OCI-LY3 (cell line): ENCODE measurements around the gene ZBTB11.

Experiments used
- H2AFZ ChIP-seq: fragments of 200-600, 300-600 bp; shearing (Covaris generic); 2 replicates; pipeline ENCODE4 v1.6.0; 2014; ENCODE audit warnings: antibody characterized with exemption, low read depth, low read length
- H3K27ac ChIP-seq: fragments of 200-600, 300-600 bp; sonication (generic); 2 replicates; pipeline ENCODE4 v1.5.1; 2014; ENCODE audit warnings: mild to moderate bottlenecking, low read length, moderate library complexity, mixed read lengths
- H3K27me3 ChIP-seq: fragments of 200-600, 300-600 bp; sonication (generic); 2 replicates; pipeline ENCODE4 v1.6.1; 2014; ENCODE audit warnings: low read depth, low read length, mixed read lengths
- H3K36me3 ChIP-seq: fragments of 200-600, 300-600 bp; sonication (generic); replicated peaks from 2 replicates; pipeline ENCODE3; 2014; ENCODE audit warnings: low read depth, low read length, mixed read lengths
- H3K4me1 ChIP-seq: fragments of 300-600, 200-600 bp; sonication (generic); 2 replicates; pipeline ENCODE4 v1.6.1; 2014; ENCODE audit warnings: low read length, mixed read lengths
- H3K4me2 ChIP-seq: fragments of 200-600, 300-600 bp; sonication (generic); 2 replicates; pipeline ENCODE4 v1.6.1; 2014; ENCODE audit warnings: low read length, mixed read lengths
- H3K4me3 ChIP-seq: fragments of 300-600, 200-600 bp; sonication (generic); 2 replicates; pipeline ENCODE4 v1.5.1; 2014; ENCODE audit warnings: antibody characterized with exemption, mild to moderate bottlenecking, low read length, moderate library complexity
- H3K79me2 ChIP-seq: fragments of 300-600, 200-600 bp; shearing (Covaris generic); 2 replicates; pipeline ENCODE4 v1.6.1; 2014; ENCODE audit warnings: mild to moderate bottlenecking, low read length, mixed read lengths
- H3K9ac ChIP-seq: fragments of 300-600, 200-600 bp; shearing (Covaris generic); 2 replicates; pipeline ENCODE4 v1.6.0; 2014; ENCODE audit warnings: mild to moderate bottlenecking, low read length, moderate library complexity
- H3K9me3 ChIP-seq: fragments of 200-600, 300-600 bp; shearing (Covaris generic); 2 replicates; pipeline ENCODE4 v1.6.1; 2014; ENCODE audit warnings: low read length, mixed read lengths; ENCODE audit not compliant: insufficient read depth
- H4K20me1 ChIP-seq: fragments of 200-600, 300-600 bp; sonication (generic); 2 replicates; pipeline ENCODE4 v1.6.1; 2016; ENCODE audit warnings: low read length, mixed read lengths; ENCODE audit not compliant: insufficient read depth
- CTCF ChIP-seq: fragments of 200-600, 300-600 bp; sonication (generic); IDR thresholded peaks from 2 replicates; pipeline ENCODE4 v1.5.1; 2014; ENCODE audit warnings: antibody characterized with exemption, low read length, low read depth
- EZH2phosphoT487 ChIP-seq: fragments of 200-600 bp; shearing (Covaris generic); IDR thresholded peaks from 2 replicates; pipeline ENCODE4 v1.6.1; 2018; ENCODE audit warnings: antibody characterized with exemption, mixed run types, low read depth

Gene ZBTB11

GRCh38 chr3:101625879-101626278, 51.1 kb downstream of the ZBTB11 start:
- no peak overlapping the region for H3K4me3 ChIP-seq
- H3K27ac ChIP-seq: no peak overlapping the region
- 0 out of 2 replicates have a peak, but pooled peaks cover 5% of the 10 kb centered on the region for H3K9me3 ChIP-seq
- no peaks in the 10 kb centered on the region for H4K20me1 ChIP-seq
- H3K36me3 ChIP-seq: no peaks in the 10 kb centered on the region
- no peak overlapping the region for H2AFZ ChIP-seq
- no peaks in the 10 kb centered on the region for H3K4me1 ChIP-seq
- no peaks in the 10 kb centered on the region for H3K79me2 ChIP-seq
- H3K27me3 ChIP-seq: no peaks in the 10 kb centered on the region
- H3K4me2 ChIP-seq: no peak overlapping the region
- H3K9ac ChIP-seq: no peak overlapping the region
- TF ChIP-seq EZH2phosphoT487: no peak
- TF ChIP-seq CTCF: no peak

DNA sequence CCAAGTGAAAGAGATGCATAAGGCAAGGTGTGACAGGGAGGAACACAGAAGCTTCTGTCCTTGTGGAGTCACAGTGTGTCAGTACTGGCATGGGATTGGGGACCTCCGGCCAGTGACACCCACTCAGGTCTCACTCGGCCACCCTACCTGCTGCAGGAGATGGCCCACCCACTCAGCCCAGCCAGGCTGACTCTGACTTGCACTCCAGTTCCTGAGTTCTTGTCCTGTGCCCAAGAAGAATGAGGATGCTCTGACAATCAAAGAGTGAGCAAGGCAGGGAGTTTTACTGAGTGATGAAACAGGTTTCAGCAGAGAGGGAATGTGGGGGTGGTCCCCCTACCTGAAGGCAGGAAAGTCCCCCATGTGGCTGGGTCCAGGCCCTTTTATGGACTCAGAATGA, 52.1 kb downstream of the ZBTB11 start:
- no peak overlapping the region for H3K9ac ChIP-seq
- H2AFZ ChIP-seq: no peak overlapping the region
- no peak overlapping the region for H3K27ac ChIP-seq
- no peak overlapping the region for H3K4me2 ChIP-seq
- H3K79me2 ChIP-seq: no peaks in the 10 kb centered on the region
- H3K27me3 ChIP-seq: no peaks in the 10 kb centered on the region
- 0 out of 2 replicates have a peak, but pooled peaks cover 5% of the 10 kb centered on the region for H3K9me3 ChIP-seq
- H3K4me1 ChIP-seq: no peaks in the 10 kb centered on the region
- H3K4me3 ChIP-seq: no peak overlapping the region
- H3K36me3 ChIP-seq: no peaks in the 10 kb centered on the region
- H4K20me1 ChIP-seq: no peaks in the 10 kb centered on the region
- TF ChIP-seq EZH2phosphoT487 (no peak), CTCF (no peak)

GRCh38 chr3:101623656-101624055, 53.3 kb downstream of the ZBTB11 start:
- TF ChIP-seq CTCF (no peak), EZH2phosphoT487 (no peak)
- Histone ChIP-seq H3K4me2 (no peak overlapping the region), H2AFZ (no peak overlapping the region), H3K36me3 (no peaks in the 10 kb centered on the region), H3K79me2 (no peaks in the 10 kb centered on the region), H3K27ac (no peak overlapping the region), H4K20me1 (no peaks in the 10 kb centered on the region), H3K9me3 (0 out of 2 replicates have a peak, but pooled peaks cover 5% of the 10 kb centered on the region), H3K27me3 (no peaks in the 10 kb centered on the region), H3K4me1 (no peaks in the 10 kb centered on the region), H3K9ac (no peak overlapping the region), H3K4me3 (no peak overlapping the region)

- no peak overlapping the region for H2AFZ ChIP-seq
Measured at GRCh38 chr3:101619734-101620133, 57.2 kb downstream of the ZBTB11 start.

More at GRCh38 chr3:101619734-101620133, 57.2 kb downstream of the ZBTB11 start:
- Histone ChIP-seq H3K9ac (no peak overlapping the region), H3K4me1 (peaks cover 5% of the 10 kb centered on the region; the same call in 1 of the 2 replicates), H3K36me3 (no peaks in the 10 kb centered on the region), H3K4me2 (no peak overlapping the region), H3K27me3 (no peaks in the 10 kb centered on the region), H4K20me1 (no peaks in the 10 kb centered on the region), H3K27ac (no peak overlapping the region), H3K9me3 (no peaks in the 10 kb centered on the region), H3K4me3 (no peak overlapping the region), H3K79me2 (no peaks in the 10 kb centered on the region)
- TF ChIP-seq EZH2phosphoT487: no peak
- no peak for TF ChIP-seq CTCF
